HCT116 (cell line): ENCODE measurements around the gene GRM1. TPM values are rescaled to one million over a fixed set of nuclear protein-coding genes. Genes with fewer than 3 reads are reported as not detected.

ENCODE experiments used
- ATAC-seq: fragments of 200-7000 bp; cut with Tn5 transposase; 2 replicates; pipeline ENCODE4 v1.9.1; 2020; ENCODE audit warnings: mild to moderate bottlenecking, moderate library complexity
- BruUV-seq: library from RNA; stranded (reverse); fragments of 400-500 nt; replicated peaks from 2 replicates; lab custom pipeline; 2021; lab: Mats Ljungman, UMichigan
- CTCF ChIA-PET: fragments of 300-600 bp; sonication (Branson Sonifier 250); formaldehyde crosslinking; loops from one replicate; lab custom pipeline; 2021; ENCODE audit warnings: antibody characterized with exemption; lab: Charles Lee
- POLR2A ChIA-PET: fragments of 300-600, 350-600 bp; sonication (Branson Sonifier 250); formaldehyde crosslinking; loops from one replicate; lab custom pipeline; 2021; ENCODE audit warnings: antibody characterized with exemption; lab: Charles Lee
- RAD21 ChIA-PET, 2 experiments: fragments of 300-600 bp; sonication (Branson Sonifier 250); formaldehyde crosslinking; loops; one replicate each; lab custom pipeline; 2023; ENCODE audit warnings: low total read pairs in 2 of 2; ENCODE audit not compliant: uncharacterized antibody in 2 of 2, unreplicated experiment in 2 of 2, low non-redundant PET in 1 of 2; lab: Charles Lee
- DNase-seq: peaks from one replicate; pipeline ENCODE4 v3.0.0-alpha.2; 2010; ENCODE audit warnings: low read depth, low spot score
- H2AFZ ChIP-seq: fragments of 200-600 bp; shearing (Covaris generic), sonication (generic); 2 replicates; pipeline ENCODE4 v1.6.1; 2017; ENCODE audit warnings: low read depth, mixed run types, mixed read lengths, antibody characterized with exemption, low read length; ENCODE audit not compliant: poor library complexity, severe bottlenecking
- H3K27ac ChIP-seq: 2 replicates; pipeline ENCODE4 v1.5.1; 2012; ENCODE audit warnings: low read depth, low read length
- H3K27me3 ChIP-seq: fragments of 200-600 bp; sonication (generic); 2 replicates; pipeline ENCODE4 v1.6.1; 2016; ENCODE audit warnings: mixed run types, low read length, mixed read lengths; ENCODE audit not compliant: insufficient read depth
- H3K36me3 ChIP-seq, 2 experiments: fragments of 200-500 bp in 1 of 2; fragments of 200-600 bp in 1 of 2; sonication (Bioruptor generic) in 1 of 2; sonication (generic) in 1 of 2; 2 replicates each; pipeline versions ENCODE4 v1.5.1 to v1.6.1; 2014 to 2016; ENCODE audit warnings: low read length in 2 of 2, inconsistent platforms in 1 of 2, mixed read lengths in 1 of 2, mixed run types in 1 of 2; ENCODE audit not compliant: insufficient read depth in 2 of 2, control insufficient read depth in 1 of 2
- H3K4me1 ChIP-seq, 2 experiments: fragments of 200-600 bp in 1 of 2; sonication (generic) in 1 of 2; 2 replicates each; pipeline versions ENCODE4 v1.5.1 to v1.6.1; 2012 to 2017; ENCODE audit warnings: low read length in 2 of 2, inconsistent platforms in 1 of 2, mild to moderate bottlenecking in 1 of 2, mixed read lengths in 1 of 2, mixed run types in 1 of 2, moderate library complexity in 1 of 2; ENCODE audit not compliant: insufficient read depth in 2 of 2, control insufficient read depth in 1 of 2
- H3K4me2 ChIP-seq: fragments of 200-600 bp; sonication (generic); 2 replicates; pipeline ENCODE4 v1.6.1; 2017; ENCODE audit warnings: mixed run types, low read length, mixed read lengths
- H3K4me3 ChIP-seq, 2 experiments: fragments of 200-600 bp in 1 of 2; sonication (generic) in 1 of 2; replicated peaks in 1 of 2; 2 replicates each; pipeline ENCODE4 v1.5.1; 2011 to 2016; ENCODE audit warnings: low read length in 2 of 2, control low read depth in 1 of 2, low read depth in 1 of 2, mild to moderate bottlenecking in 1 of 2, mixed read lengths in 1 of 2, mixed run types in 1 of 2
- H3K79me2 ChIP-seq: fragments of 200-600 bp; sonication (generic); 2 replicates; pipeline ENCODE4 v1.6.1; 2017; ENCODE audit warnings: mild to moderate bottlenecking, mixed run types, low read length, moderate library complexity, mixed read lengths; ENCODE audit not compliant: insufficient read depth
- H3K9ac ChIP-seq: fragments of 200-600 bp; sonication (generic); 2 replicates; pipeline ENCODE4 v1.6.1; 2016; ENCODE audit warnings: low read length, mixed read lengths
- H3K9me2 ChIP-seq: fragments of 200-600 bp; sonication (generic), shearing (Covaris generic); 2 replicates; pipeline ENCODE4 v1.6.1; 2017; ENCODE audit warnings: mixed run types, mild to moderate bottlenecking, moderate library complexity; ENCODE audit not compliant: insufficient read depth
- H3K9me3 ChIP-seq, 2 experiments: fragments of 200-500 bp in 1 of 2; fragments of 200-600 bp in 1 of 2; sonication (Bioruptor generic) in 1 of 2; sonication (generic) in 1 of 2; 2 replicates each; pipeline ENCODE4 v1.6.1; 2014 to 2017; ENCODE audit warnings: low read length in 2 of 2, mixed read lengths in 2 of 2, inconsistent platforms in 1 of 2, low read depth in 1 of 2, mild to moderate bottlenecking in 1 of 2, mixed run types in 1 of 2, moderate library complexity in 1 of 2; ENCODE audit not compliant: control insufficient read depth in 1 of 2, insufficient read depth in 1 of 2
- H4K20me1 ChIP-seq: fragments of 200-600 bp; sonication (generic), shearing (Covaris generic); 2 replicates; pipeline ENCODE4 v1.6.1; 2017; ENCODE audit warnings: mixed run types, mild to moderate bottlenecking, moderate library complexity; ENCODE audit not compliant: insufficient read depth
- ATF3 ChIP-seq: IDR thresholded peaks from 2 replicates; pipeline ENCODE4 v1.6.1; 2012
- CEBPB ChIP-seq: IDR thresholded peaks from 2 replicates; pipeline ENCODE4 v1.6.1; 2012; ENCODE audit warnings: low read depth
- ELF1 ChIP-seq: IDR thresholded peaks from 2 replicates; pipeline ENCODE4 v1.6.1; 2012; ENCODE audit warnings: low read depth, borderline replicate concordance
- EZH2 ChIP-seq: fragments of 200-600 bp; sonication (generic); IDR thresholded peaks from 2 replicates; pipeline ENCODE4 v1.6.1; 2017; ENCODE audit warnings: antibody characterized with exemption, mixed run types
- EZH2phosphoT487 ChIP-seq: fragments of 200-600 bp; IDR thresholded peaks from 2 replicates; pipeline ENCODE4 v1.6.1; 2018; ENCODE audit warnings: antibody characterized with exemption, borderline replicate concordance
- JUND ChIP-seq: IDR thresholded peaks from 2 replicates; pipeline ENCODE4 v1.6.1; 2012
- SIN3A ChIP-seq: IDR thresholded peaks from 2 replicates; pipeline ENCODE4 v1.6.1; 2012; ENCODE audit warnings: low read depth
- SP1 ChIP-seq: IDR thresholded peaks from 2 replicates; pipeline ENCODE4 v1.6.1; 2012; ENCODE audit warnings: low read depth
- TCF7L2 ChIP-seq: IDR thresholded peaks from 2 replicates; pipeline ENCODE4 v1.7.0; 2011; ENCODE audit warnings: borderline replicate concordance, inconsistent platforms; ENCODE audit not compliant: insufficient read depth, insufficient read length; ENCODE audit errors: extremely low read depth
- YY1 ChIP-seq: IDR thresholded peaks from 2 replicates; pipeline ENCODE4 v1.6.1; 2011; ENCODE audit warnings: low read length, low read depth, moderate library complexity, mild to moderate bottlenecking; ENCODE audit not compliant: insufficient replicate concordance; ENCODE audit errors: extremely low read depth
- intact Hi-C: fragments of 100-400 bp; cut with micrococcal nuclease; formaldehyde crosslinking; loops from 2 replicates; pipeline ENCODE4 v1.10.0; 2022
- total RNA-seq: library from RNA; stranded (reverse); gene quantifications from one replicate; pipeline ENCODE4 v1.2.1, GENCODE V29; 2021; ENCODE audit not compliant: unreplicated experiment
- TF ChIP-seq, protein P1 (sequence below), 3 experiments: fragments of 200-600 bp in 1 of 3; sonication (generic) in 1 of 3; IDR thresholded peaks in 2 of 3; conservative IDR thresholded peaks in 1 of 3; 2 replicates each; pipeline ENCODE4 v1.5.1; 2012 to 2017; ENCODE audit warnings: low read depth in 2 of 3, low read length in 2 of 3, antibody characterized with exemption in 1 of 3, borderline replicate concordance in 1 of 3, control low read depth in 1 of 3, mild to moderate bottlenecking in 1 of 3, mixed read lengths in 1 of 3, mixed run types in 1 of 3, moderate library complexity in 1 of 3; ENCODE audit not compliant: insufficient read depth in 1 of 3

Gene GRM1
- total RNA-seq, 1 experiment from 2014 or later: not detected

GRCh38 chr6:146240322-146240721, 211.5 kb downstream of the GRM1 start:
- no peak for TF ChIP-seq JUND
- no peak for TF ChIP-seq EZH2
- TF ChIP-seq ATF3: no peak
- no peak for TF ChIP-seq EZH2phosphoT487
- TF ChIP-seq TCF7L2: no peak
- TF ChIP-seq CEBPB: no peak
- TF ChIP-seq ELF1: no peak
- TF ChIP-seq SP1: no peak
- TF ChIP-seq YY1: no peak
- no peak for TF ChIP-seq SIN3A
- TF ChIP-seq, protein P1, sequence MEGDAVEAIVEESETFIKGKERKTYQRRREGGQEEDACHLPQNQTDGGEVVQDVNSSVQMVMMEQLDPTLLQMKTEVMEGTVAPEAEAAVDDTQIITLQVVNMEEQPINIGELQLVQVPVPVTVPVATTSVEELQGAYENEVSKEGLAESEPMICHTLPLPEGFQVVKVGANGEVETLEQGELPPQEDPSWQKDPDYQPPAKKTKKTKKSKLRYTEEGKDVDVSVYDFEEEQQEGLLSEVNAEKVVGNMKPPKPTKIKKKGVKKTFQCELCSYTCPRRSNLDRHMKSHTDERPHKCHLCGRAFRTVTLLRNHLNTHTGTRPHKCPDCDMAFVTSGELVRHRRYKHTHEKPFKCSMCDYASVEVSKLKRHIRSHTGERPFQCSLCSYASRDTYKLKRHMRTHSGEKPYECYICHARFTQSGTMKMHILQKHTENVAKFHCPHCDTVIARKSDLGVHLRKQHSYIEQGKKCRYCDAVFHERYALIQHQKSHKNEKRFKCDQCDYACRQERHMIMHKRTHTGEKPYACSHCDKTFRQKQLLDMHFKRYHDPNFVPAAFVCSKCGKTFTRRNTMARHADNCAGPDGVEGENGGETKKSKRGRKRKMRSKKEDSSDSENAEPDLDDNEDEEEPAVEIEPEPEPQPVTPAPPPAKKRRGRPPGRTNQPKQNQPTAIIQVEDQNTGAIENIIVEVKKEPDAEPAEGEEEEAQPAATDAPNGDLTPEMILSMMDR (IDR thresholded peaks at IDR 0.05 in 2 of 3, conservative IDR thresholded peaks at IDR 0.05 in 1 of 3; ENCODE audit: borderline replicate concordance in 1 of 3, insufficient read depth in 1 of 3, low read depth in 2 of 3, low read length in 2 of 3): no peak
- H3K9ac ChIP-seq: no peak overlapping the region
- H3K9me2 ChIP-seq: no peaks in the 10 kb centered on the region
- intact Hi-C loops: no loop called here
- CTCF ChIA-PET: no interaction called here
- POLR2A ChIA-PET: no interaction called here
- H3K9me3 ChIP-seq: no peaks in the 10 kb centered on the region
- no peak overlapping the region for H3K4me3 ChIP-seq
- H3K27ac ChIP-seq: no peak overlapping the region
- H3K4me2 ChIP-seq: no peak overlapping the region
- DNase-seq (no peak), ATAC-seq (no peak)
- no peaks in the 10 kb centered on the region for H3K79me2 ChIP-seq
- no peaks in the 10 kb centered on the region for H4K20me1 ChIP-seq
- H3K27me3 ChIP-seq: peaks cover 40% of the 10 kb centered on the region
- no peaks in the 10 kb centered on the region for H3K4me1 ChIP-seq
- no peak overlapping the region for H2AFZ ChIP-seq
- no TSS peak for BruUV-seq
- RAD21 ChIA-PET: no interaction called here
- no peaks in the 10 kb centered on the region for H3K36me3 ChIP-seq
